ENCODE measurements around the gene ACY1. TPM values are rescaled to one million over a fixed set of nuclear protein-coding genes. Genes with fewer than 3 reads are reported as not detected.
A peak's percentile ranks its signal among the peaks of the same experiment; 100 is the strongest.

ACY1 gene
- total RNA-seq, 1 donor from 2014 or later: 13.2 TPM

DNA sequence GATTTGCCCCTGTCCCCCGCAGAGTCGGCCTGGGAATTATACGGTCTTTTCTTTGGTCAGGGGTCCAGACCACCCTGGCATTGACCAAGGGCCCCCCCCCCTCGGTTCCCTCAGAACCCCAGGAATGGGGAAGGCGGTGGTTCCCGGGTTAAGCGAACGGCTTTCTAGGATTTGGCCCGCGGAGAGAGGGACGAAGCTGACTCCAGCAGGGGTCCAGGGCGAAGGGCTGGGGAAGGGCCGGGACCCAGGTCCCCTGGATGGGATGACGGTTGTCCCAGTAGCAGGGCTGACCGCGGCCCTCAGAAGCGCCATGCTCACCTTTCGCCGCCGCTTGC, 41.9 kb upstream of the ACY1 start:
- DNase-seq: no peak
- Mint-ChIP-seq H3K9me3 (ENCODE audit: unreplicated experiment) (peaks cover 4% of the 10 kb centered on the region), H3K4me3 (ENCODE audit: unreplicated experiment) (peak overlapping the region; percentile 89), H3K4me1 (ENCODE audit: low read depth, unreplicated experiment) (peaks cover 6% of the 10 kb centered on the region), H3K27me3 (ENCODE audit: unreplicated experiment) (peaks cover 13% of the 10 kb centered on the region), H3K36me3 (ENCODE audit: unreplicated experiment) (no peaks in the 10 kb centered on the region), H3K27ac (ENCODE audit: unreplicated experiment) (peak overlapping the region; percentile 53)
- TF ChIP-seq, protein P1, sequence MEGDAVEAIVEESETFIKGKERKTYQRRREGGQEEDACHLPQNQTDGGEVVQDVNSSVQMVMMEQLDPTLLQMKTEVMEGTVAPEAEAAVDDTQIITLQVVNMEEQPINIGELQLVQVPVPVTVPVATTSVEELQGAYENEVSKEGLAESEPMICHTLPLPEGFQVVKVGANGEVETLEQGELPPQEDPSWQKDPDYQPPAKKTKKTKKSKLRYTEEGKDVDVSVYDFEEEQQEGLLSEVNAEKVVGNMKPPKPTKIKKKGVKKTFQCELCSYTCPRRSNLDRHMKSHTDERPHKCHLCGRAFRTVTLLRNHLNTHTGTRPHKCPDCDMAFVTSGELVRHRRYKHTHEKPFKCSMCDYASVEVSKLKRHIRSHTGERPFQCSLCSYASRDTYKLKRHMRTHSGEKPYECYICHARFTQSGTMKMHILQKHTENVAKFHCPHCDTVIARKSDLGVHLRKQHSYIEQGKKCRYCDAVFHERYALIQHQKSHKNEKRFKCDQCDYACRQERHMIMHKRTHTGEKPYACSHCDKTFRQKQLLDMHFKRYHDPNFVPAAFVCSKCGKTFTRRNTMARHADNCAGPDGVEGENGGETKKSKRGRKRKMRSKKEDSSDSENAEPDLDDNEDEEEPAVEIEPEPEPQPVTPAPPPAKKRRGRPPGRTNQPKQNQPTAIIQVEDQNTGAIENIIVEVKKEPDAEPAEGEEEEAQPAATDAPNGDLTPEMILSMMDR (IDR thresholded peaks at IDR 0.05; ENCODE audit: partially characterized antibody, unreplicated experiment): no peak

DNA sequence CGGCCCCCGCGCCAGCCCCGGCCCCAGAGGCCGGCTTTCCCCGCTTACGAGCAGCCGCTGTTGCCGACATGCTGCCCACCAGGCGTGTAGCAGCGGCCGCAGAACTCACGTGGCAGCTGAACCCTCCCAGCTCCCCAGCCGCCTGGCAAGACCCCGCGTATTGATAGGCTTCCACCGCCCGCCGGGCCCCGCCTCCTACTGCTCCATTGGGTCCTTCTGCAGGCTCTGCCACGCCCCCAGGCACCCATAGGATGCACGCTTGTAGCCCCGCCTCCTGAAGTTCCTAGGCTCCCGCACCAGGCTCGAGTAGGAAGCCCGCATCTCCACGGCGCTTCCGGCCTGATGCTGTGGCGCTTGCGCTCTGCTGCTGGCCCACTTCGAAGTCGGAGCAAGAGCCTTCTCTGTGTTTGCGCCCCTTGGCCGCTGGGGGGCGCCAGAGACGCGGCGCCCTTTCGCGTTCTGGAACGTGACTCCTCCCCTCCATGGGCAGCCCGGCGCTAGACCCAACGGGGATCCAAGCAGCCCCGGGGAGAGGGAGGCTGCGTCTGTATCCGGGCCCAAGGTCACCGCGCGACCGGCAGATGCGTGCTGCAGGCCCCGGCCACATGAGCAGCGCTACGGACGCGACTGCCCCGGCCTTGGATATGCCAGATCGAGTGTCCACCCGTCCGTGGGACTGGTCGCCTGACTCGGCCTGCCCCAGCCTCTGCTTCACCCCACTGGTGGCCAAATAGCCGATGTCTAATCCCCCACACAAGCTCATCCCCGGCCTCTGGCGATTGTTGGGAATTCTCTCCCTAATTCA, 41.3 kb upstream of the ACY1 start, which contains the start of the genes PARP3 and RRP9:
PARP3 (plus strand) TSS at position 566 of the 805 bp plus-strand sequence. CDS start 993 bp downstream, outside the sequence.
RRP9 (minus strand) TSS at position 107 of the 805 bp plus-strand sequence; CDS start at position 70, 37 bp downstream.
- Mint-ChIP-seq H3K9me3 (ENCODE audit: unreplicated experiment) (peaks cover 7% of the 10 kb centered on the region), H3K27ac (ENCODE audit: unreplicated experiment) (peak within 1 kb of the TSS; percentile 53), H3K36me3 (ENCODE audit: unreplicated experiment) (no peaks in the 10 kb centered on the region), H3K4me3 (ENCODE audit: unreplicated experiment) (peak within 1 kb of the TSS; percentile 89), H3K4me1 (ENCODE audit: low read depth, unreplicated experiment) (peaks cover 6% of the 10 kb centered on the region), H3K27me3 (ENCODE audit: unreplicated experiment) (peaks cover 14% of the 10 kb centered on the region)
- TF ChIP-seq, protein P1 (IDR thresholded peaks at IDR 0.05; ENCODE audit: partially characterized antibody, unreplicated experiment): peak; percentile 100
- DNase-seq: peak; percentile 100

DNA sequence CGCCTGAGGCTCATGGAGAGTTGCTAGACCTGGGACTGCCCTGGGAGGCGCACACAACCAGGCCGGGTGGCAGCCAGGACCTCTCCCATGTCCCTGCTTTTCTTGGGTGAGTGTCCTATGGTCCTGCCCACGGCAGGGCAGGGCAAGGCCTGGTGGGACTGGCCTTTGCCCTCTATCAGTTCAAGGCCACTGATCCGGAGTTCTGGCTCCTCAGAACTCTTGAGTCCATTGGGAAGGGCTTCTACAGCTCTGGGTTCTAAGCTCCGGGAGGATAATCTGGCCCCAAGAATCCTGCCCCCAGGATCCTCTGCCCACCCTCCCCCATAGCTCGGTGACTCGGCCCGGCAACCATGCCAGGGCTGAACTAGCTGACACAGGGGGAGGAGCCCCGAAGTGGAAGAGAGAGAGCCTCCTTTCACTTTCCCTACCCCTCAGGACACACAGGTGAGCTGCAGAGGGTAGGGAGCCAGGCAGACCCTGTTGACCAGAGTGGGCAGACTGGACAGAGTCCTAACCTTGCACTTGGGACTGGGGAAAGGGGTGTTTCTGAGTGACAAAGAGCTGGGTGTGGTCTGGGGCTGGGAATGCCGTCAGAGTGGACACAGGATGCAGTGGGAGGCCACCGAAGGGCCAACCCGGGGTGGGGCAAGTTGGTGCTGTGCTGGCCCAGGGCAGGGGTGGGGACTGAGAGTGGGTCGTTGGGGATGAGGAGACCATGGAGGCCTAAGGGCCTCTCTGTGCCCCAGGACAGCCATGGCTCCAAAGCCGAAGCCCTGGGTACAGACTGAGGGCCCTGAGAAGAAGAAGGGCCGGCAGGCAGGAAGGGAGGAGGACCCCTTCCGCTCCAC, 40.5 kb upstream of the ACY1 start:
- Mint-ChIP-seq H3K4me1 (ENCODE audit: low read depth, unreplicated experiment) (peaks cover 6% of the 10 kb centered on the region), H3K4me3 (ENCODE audit: unreplicated experiment) (peak overlapping the region; percentile 89), H3K9me3 (ENCODE audit: unreplicated experiment) (peaks cover 10% of the 10 kb centered on the region), H3K27me3 (ENCODE audit: unreplicated experiment) (peaks cover 14% of the 10 kb centered on the region), H3K36me3 (ENCODE audit: unreplicated experiment) (no peaks in the 10 kb centered on the region), H3K27ac (ENCODE audit: unreplicated experiment) (peak overlapping the region; percentile 22)
- TF ChIP-seq, protein P1 (IDR thresholded peaks at IDR 0.05; ENCODE audit: partially characterized antibody, unreplicated experiment): no peak
- no peak for DNase-seq

DNA sequence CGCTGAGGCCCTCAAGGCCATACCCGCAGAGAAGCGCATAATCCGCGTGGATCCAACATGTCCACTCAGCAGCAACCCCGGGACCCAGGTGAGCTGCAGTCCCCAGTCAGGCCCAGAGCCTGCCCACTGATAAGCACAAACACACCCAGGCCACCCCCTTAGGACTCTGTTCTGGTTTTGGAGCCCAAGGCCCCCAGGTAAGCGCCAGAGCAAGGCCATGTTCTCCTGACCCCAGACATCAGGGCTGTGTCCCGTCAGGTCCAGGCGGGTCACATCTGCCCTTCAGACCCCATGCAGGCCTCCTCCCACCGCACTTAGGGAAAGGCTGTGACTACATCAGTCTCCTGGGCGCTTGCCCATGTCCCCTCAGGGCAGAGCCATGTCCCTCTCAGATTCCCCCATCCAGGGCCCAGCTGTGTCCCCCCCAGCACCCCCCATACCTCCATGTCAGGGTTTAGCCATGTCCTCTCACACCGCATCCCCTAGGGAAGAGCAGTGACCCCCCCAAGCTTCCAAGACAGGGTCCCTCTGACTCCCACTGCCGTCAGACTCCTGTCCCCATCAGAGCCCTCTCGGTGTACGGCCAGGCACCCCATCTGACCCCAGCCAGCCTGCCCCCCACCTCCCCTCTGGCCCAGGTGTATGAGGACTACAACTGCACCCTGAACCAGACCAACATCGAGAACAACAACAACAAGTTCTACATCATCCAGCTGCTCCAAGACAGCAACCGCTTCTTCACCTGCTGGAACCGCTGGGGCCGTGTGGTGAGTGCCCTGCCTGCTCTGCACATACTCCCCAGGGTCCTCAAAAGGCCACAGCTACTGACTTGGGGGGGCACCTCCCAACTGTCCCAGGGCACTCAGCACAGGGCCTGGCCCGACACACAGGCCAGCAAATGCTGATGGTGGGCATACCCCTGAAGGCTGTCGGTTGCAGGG, 39.6 kb upstream of the ACY1 start:
- TF ChIP-seq, protein P1 (IDR thresholded peaks at IDR 0.05; ENCODE audit: partially characterized antibody, unreplicated experiment): no peak
- peaks cover 6% of the 10 kb centered on the region for H3K4me1 Mint-ChIP-seq (ENCODE audit: low read depth, unreplicated experiment)
- no peak overlapping the region for H3K27ac Mint-ChIP-seq (ENCODE audit: unreplicated experiment)
- no peak overlapping the region for H3K4me3 Mint-ChIP-seq (ENCODE audit: unreplicated experiment)
- no peak for DNase-seq
- H3K27me3 Mint-ChIP-seq (ENCODE audit: unreplicated experiment): peaks cover 18% of the 10 kb centered on the region
- no peaks in the 10 kb centered on the region for H3K36me3 Mint-ChIP-seq (ENCODE audit: unreplicated experiment)
- peaks cover 13% of the 10 kb centered on the region for H3K9me3 Mint-ChIP-seq (ENCODE audit: unreplicated experiment)

All from glutamatergic neuron (in vitro differentiated cells).